Measurements from ENCODE around the gene ANKRD36C.
"Not testable (repeated sequence)": the region's sequence is repeated elsewhere in the genome, so short reads cannot be mapped to it uniquely, and the experiment has no call there.

Gene ANKRD36C

GRCh38 chr2:95991351-95992094, at the start of gene ANKRD36C:
TSS of gene ANKRD36C (minus strand) at chr2:95991824. CDS start at chr2:95991708, 116 bp downstream.
- DNase-seq (ENCODE audit: low spot score): peak; percentile 9

GRCh38 chr2:96035554-96035953, 43.9 kb upstream of the ANKRD36C start:
- not testable (repeated sequence) for DNase-seq (ENCODE audit: low spot score)

- not testable (repeated sequence) for DNase-seq (ENCODE audit: low spot score)
These were observed 43.2 kb upstream of the ANKRD36C start, which contains the start of gene GPAT2 for GRCh38 chr2:96034792-96035191. TSS of gene GPAT2 (minus strand) at chr2:96034916. CDS start at chr2:96032359, 2,557 bp downstream.

- DNase-seq (ENCODE audit: low spot score): not testable (repeated sequence)
These were observed 42.4 kb upstream of the ANKRD36C start for GRCh38 chr2:96033997-96034396.

- not testable (repeated sequence) for DNase-seq (ENCODE audit: low spot score)
These were observed 36.2 kb upstream of the ANKRD36C start for GRCh38 chr2:96027725-96028325.

- DNase-seq (ENCODE audit: low spot score): not testable (repeated sequence)
These were observed 34.1 kb upstream of the ANKRD36C start for GRCh38 chr2:96025755-96026154.

GRCh38 chr2:96025194-96025492, 33.5 kb upstream of the ANKRD36C start:
- no peak for DNase-seq (ENCODE audit: low spot score)

- no peak for DNase-seq (ENCODE audit: low spot score)
These were observed 32.9 kb upstream of the ANKRD36C start for GRCh38 chr2:96024336-96025193.

- not testable (repeated sequence) for DNase-seq (ENCODE audit: low spot score)
These were observed 32.1 kb upstream of the ANKRD36C start for GRCh38 chr2:96023701-96024100.

- peak; percentile 82 for DNase-seq (ENCODE audit: low spot score)
These were observed 31.2 kb upstream of the ANKRD36C start for GRCh38 chr2:96022701-96023447.

- DNase-seq (ENCODE audit: low spot score): not testable (repeated sequence)
These were observed 30.5 kb upstream of the ANKRD36C start for GRCh38 chr2:96022126-96022525.

GRCh38 chr2:96021142-96021541, 29.5 kb upstream of the ANKRD36C start:
- not testable (repeated sequence) for DNase-seq (ENCODE audit: low spot score)

GRCh38 chr2:96019909-96020590, 28.4 kb upstream of the ANKRD36C start:
- not testable (repeated sequence) for DNase-seq (ENCODE audit: low spot score)

GRCh38 chr2:96016321-96016720, 24.7 kb upstream of the ANKRD36C start:
- not testable (repeated sequence) for DNase-seq (ENCODE audit: low spot score)

- DNase-seq (ENCODE audit: low spot score): not testable (repeated sequence)
These were observed 21.2 kb upstream of the ANKRD36C start for GRCh38 chr2:96012792-96013264.

- not testable (repeated sequence) for DNase-seq (ENCODE audit: low spot score)
These were observed 20.6 kb upstream of the ANKRD36C start for GRCh38 chr2:96012086-96012791.

- not testable (repeated sequence) for DNase-seq (ENCODE audit: low spot score)
These were observed 19.5 kb upstream of the ANKRD36C start for GRCh38 chr2:96011129-96011455.

- DNase-seq (ENCODE audit: low spot score): peak; percentile 75
These were observed 18.9 kb upstream of the ANKRD36C start for GRCh38 chr2:96010320-96011128.

- DNase-seq (ENCODE audit: low spot score): not testable (repeated sequence)
These were observed 18.2 kb upstream of the ANKRD36C start for GRCh38 chr2:96009833-96010232.

GRCh38 chr2:96008051-96008450, 16.4 kb upstream of the ANKRD36C start:
- DNase-seq (ENCODE audit: low spot score): not testable (repeated sequence)

Data from AG20443 (cell line).